HepG2 (cell line): ENCODE results near the gene LGALS1.

Source experiments
- AKNA ChIP-seq: sonication (generic); formaldehyde crosslinking; IDR thresholded peaks from 2 replicates; pipeline ENCODE4 v1.4.0; 2020; ENCODE audit warnings: missing genetic modification reagents, borderline replicate concordance
- MNT ChIP-seq: fragments of 450-650 bp; IDR thresholded peaks from 2 replicates; pipeline ENCODE4 v1.6.1; 2016
- MXD4 ChIP-seq: IDR thresholded peaks from 2 replicates; pipeline ENCODE4 v1.6.1; 2016; ENCODE audit warnings: mild to moderate bottlenecking, missing biosample characterization, missing genetic modification reagents
- RAD21 ChIP-seq: fragments of 450-650 bp; formaldehyde crosslinking; IDR thresholded peaks from 2 replicates; pipeline ENCODE4 v1.5.0; 2020; ENCODE audit warnings: mild to moderate bottlenecking

DNA sequence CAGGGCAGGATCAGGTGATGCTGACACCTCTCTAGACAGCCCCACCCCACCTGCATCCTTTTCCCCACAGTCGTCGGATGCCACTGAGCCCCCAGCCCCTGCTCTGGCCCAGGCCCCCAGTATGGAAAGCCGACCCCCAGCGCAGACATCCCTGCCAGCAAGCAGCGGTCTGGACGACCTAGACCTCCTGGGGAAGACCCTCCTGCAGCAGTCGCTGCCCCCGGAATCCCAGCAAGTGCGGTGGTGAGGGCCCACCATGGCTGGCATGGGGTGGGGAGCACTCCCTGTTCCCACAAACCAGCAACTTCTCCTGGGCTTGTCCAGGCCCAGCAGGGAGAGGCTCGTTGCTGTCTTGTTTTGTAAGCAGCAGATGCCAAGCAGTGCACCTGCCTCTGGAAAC is 45.5 kb upstream of the LGALS1 start:
- TF ChIP-seq MNT (no peak), AKNA (CRISPR knock-in tag) (no peak), MXD4 (CRISPR knock-in tag) (no peak), RAD21 (CRISPR knock-in tag) (no peak)
